SK-N-MC (cell line): ENCODE results near the gene NME4.

Source experiments
- EZH2 ChIP-seq: fragments of 200-600 bp; sonication (generic); IDR thresholded peaks from one replicate; pipeline ENCODE4 v1.6.1; 2017; ENCODE audit warnings: antibody characterized with exemption
- FOXP2 ChIP-seq: optimal IDR thresholded peaks from 2 replicates; pipeline ENCODE3; 2011; ENCODE audit warnings: mild to moderate bottlenecking, moderate library complexity; ENCODE audit not compliant: insufficient read depth; ENCODE audit errors: extremely low read length, control extremely low read depth
- POLR2AphosphoS5 ChIP-seq: IDR thresholded peaks from 2 replicates; pipeline ENCODE4 v1.6.1; 2012; ENCODE audit warnings: mild to moderate bottlenecking, low read depth, low read length, borderline replicate concordance

GRCh38 chr16:396605-397004, 394 bp upstream of the NME4 start:
- peak; percentile 60 for TF ChIP-seq POLR2AphosphoS5
- no peak for TF ChIP-seq EZH2
- no peak for TF ChIP-seq FOXP2
